Measurements from ENCODE around the gene TM9SF2.

- TF ChIP-seq CTCF (IDR thresholded peaks at IDR 0.05; ENCODE audit: insufficient read depth, low read length) (no peak), POLR2AphosphoS5 (IDR thresholded peaks at IDR 0.05; ENCODE audit: low read depth) (no peak)
Observed at GRCh38 chr13:99545979-99546378, 44.7 kb downstream of the TM9SF2 start.

Data from HL-60 (cell line).